AG08395 (cell line): ENCODE measurements around the gene MYO1H.
"Not testable (repeated sequence)": the region's sequence is repeated elsewhere in the genome, so short reads cannot be mapped to it uniquely, and the experiment has no call there.

Experiments used
- DNase-seq: peaks from one replicate; pipeline ENCODE4 v3.0.0; 2012; ENCODE audit warnings: mixed read lengths, low spot score

MYO1H gene, protein sequence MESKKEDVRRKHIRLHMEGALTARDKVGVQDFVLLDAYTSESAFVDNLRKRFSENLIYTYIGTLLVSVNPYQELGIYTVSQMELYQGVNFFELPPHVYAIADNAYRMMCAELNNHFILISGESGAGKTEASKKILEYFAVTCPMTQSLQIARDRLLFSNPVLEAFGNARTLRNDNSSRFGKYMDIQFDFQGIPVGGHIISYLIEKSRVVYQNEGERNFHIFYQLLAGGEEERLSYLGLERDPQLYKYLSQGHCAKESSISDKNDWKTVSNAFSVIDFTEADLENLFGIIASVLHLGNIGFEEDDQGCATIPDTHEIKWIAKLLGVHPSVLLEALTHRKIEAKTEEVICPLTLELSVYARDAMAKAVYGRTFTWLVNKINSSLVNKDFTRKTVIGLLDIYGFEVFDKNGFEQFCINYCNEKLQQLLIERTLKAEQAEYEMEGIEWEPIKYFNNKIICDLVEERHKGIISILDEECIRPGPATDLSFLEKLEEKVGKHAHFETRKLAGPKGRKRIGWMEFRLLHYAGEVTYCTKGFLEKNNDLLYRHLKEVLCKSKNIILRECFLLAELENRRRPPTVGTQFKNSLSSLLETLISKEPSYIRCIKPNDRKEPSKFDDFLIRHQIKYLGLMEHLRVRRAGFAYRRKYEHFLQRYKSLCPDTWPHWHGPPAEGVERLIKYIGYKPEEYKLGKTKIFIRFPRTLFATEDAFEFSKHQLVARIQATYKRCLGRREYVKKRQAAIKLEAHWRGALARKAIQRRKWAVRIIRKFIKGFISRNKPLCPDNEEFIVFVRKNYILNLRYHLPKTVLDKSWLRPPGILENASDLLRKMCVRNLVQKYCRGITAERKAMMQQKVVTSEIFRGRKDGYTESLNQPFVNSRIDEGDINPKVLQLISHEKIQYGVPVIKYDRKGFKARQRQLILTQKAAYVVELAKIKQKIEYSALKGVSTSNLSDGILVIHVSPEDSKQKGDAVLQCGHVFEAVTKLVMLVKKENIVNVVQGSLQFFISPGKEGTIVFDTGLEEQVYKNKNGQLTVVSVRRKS

DNA sequence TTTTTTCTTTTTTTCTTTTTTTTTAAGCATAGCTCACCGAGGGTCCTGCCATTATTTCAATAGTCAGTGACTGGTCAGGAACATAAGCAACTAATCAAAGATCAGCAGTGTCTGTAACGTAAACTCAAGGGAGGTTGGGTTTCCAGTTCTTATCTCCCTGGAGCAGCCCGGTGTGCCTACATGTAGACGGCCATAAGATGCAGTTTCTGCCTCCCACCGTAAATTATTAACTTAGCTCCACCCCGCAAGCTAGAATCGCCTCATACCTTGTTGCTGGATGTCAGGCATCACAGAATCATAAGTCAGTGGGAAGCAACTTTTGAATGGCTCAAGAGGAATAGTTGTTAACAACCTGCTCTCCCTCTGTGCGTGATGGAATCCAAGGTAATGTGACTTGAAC lies at the start of gene MYO1H:
TSS of gene MYO1H (plus strand) at position 312 of the 400 bp plus-strand sequence. CDS start at position 373, 61 bp downstream.
- DNase-seq, result no peak

DNA sequence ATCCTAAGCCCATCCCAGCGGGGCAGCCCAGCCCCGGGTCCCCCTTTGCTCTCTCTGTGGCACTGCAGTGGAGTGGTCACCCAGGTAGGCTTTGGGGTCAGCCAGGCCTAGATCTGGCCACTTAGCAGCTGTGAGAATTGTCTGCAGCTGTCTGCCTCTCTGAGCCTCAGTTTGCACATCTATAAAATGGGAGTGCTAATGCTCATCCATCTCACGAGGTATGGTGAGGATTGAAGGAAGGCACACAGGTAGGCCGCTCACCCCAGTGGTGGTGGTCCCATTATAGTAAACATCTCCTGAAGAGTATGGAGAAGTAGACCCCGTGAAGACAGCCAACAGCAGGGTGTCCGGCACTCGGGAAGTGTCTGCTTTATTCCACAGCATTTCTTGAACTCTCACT lies 47.9 kb upstream of the MYO1H start:
- DNase-seq, result no peak

DNA sequence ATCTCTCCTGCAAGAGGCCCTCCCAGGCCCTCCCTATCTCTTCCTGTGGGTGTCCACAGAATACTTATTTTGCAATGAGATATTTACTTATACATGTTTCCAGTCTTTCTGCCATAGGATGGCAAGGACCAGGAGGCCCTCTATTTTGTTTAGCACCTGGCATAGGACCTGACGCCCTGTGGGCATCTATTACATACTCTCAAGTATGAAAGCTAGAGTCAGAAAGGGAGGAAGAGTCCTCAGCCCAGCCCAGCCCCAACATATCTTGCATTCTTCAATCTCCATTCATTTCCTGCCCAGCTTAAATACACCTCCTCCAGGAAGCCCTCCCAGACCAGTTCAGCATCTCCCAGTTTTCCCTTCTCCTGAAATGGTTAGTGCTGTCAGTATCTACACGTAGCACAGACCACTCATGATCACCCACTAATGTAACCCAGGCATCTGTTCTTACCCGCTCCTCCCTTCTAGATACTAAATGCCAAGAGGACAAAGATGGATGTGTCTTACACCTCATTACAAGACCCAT lies 46.0 kb upstream of the MYO1H start:
- DNase-seq, result no peak

GRCh38 chr12:109302358-109302757 lies 45.3 kb upstream of the MYO1H start:
- no peak for DNase-seq

DNA sequence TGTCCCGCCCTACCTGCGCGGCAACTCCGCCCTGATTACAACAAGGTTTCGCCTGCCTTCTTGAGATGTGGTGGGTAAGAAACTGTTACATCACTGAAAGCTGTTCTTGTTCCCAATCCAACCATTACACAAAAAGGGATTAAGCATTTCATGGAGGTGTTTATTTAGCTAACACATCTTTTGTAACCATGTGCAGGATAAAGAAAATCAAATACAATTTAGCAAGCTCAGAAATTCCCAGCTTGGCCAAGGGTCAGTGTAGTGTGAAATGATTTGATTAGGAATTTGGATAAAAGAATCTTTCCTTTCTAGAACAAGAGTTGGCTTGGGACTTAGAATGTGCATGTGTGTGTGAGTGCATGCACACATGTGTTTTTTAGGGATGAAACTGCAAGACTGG lies 44.9 kb upstream of the MYO1H start:
- no peak for DNase-seq

DNA sequence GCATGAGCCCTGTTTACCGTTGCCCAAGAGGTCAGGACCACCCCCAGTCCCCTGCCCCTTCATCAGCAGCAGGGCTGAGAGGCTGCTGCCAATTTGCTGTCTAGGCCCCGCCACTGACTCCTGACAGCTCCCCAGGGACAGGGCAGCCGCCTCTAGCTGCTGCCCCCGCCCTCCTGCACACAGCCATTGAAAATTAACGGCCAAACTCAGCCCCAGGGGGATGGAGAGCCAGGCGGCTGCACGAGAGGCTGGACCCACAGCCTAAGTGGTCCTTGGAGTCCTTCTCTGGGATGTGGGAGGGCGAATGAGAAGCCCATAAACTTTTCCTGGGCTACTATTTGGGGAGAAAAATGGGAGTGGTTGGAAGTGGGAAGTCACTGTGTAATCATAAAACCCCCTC lies 43.2 kb upstream of the MYO1H start:
- no peak for DNase-seq

GRCh38 chr12:109305547-109305946 lies 42.2 kb upstream of the MYO1H start:
- no peak for DNase-seq

DNA sequence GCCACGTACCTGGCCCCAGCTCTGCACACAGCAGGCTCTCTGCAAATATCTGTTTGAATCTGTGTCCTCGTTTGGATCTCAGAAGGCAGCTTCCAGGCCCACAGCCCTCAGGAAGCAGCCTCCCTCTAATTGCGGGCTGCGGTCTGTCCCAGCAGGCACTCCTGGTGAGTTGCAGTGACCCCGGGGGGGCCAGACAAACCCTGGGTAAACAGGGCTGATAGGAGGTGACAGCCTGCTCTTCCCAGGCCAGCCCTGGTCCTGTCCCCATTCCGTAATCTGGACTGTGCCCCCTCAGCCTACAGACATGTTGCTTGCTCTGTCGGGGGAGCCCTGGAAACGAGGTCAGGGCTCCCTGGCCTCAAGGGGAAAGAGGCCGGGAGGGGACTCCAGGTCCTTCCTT lies 40.6 kb upstream of the MYO1H start:
- no peak for DNase-seq

- no peak for DNase-seq
These were observed 38.9 kb upstream of the MYO1H start, which contains the start of gene FOXN4 for GRCh38 chr12:109308534-109309380. Gene FOXN4 (minus strand): TSS chr12:109309284. CDS start chr12:109308321, 963 bp downstream.

DNA sequence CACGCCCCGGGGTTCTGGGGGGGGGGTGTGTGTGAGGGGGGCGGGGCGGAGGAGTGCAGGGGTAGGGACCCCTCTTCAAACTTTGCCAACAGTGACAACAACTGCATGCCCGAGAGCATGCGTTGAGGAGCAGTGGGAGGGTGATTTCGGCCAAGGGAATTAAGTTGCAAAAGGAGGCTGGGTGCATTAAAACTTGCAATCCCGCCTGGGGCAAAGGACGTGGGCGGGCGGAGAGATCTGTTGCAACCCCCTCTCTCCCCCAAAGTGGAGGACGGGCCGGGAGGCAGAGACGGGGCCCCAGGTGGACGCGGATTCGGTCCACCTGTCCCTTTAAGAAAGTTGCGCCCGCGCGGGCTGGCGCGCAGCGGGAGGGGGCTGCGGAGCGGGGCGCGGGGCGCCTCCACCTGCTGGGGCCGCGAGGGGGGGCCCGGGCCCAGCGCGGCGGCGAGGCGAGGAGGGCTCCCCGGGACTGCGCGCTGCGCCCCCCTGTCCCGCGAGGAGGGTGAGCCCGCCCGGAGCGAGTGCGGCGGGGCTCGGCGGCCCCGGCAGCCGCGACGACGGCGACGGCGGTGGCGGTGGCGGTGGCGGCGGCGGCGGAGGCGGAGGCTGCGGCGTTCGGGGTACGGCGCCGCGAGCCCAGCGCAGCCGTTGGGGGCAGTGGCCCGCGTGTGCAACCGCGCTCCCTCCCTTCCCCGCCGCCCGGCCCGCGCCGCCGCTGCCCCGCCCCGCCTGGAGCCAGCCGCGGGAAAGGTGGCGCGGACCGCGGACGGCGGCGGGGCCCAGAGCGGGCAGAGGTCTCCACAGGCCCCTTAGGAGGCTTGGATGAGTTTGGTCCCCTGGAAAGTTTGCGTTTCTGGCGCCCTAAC lies 38.1 kb upstream of the MYO1H start:
- no peak for DNase-seq

DNA sequence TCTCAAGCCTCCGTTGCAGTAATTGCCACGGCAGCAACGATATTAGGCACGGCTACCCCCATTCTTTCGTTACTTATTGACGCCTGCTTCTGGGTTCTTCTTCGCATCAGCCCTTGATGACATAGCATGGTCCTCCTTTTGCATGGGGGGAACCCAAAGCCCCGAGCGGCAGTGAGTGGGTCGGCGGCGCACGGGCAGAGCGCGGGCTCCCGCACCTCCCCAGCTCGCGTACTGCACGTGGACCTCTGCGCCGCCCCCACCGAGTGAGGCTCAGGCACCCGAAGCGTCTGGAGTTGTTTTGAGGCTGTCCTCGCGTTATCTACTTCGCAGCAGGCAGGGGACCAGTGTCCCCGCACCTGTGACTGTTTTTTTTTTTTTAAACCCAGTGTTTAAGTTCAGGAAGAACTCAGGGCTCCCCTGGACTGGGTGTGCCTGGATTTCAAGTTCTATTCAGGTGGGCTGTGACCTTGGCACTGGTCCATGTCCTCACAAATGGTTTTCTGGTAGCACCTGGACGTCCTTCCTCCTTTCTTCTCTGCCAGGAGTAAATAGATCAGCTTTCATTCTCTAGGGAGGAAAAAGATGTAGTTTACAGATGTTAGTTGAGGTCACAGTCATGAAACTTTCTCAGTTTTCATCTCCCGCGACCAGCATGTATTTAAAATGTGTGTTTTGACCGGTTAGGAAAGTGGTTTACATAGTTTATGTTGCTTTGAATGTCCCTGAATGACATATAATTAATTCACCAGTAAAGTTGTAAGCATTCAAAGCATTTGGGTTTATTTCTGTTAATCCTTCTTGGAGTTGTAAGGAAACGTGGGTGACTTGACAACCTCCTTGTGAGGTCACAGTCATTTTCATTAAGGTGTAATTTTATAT lies 37.2 kb upstream of the MYO1H start:
- no peak for DNase-seq

- not testable (repeated sequence) for DNase-seq
These were observed 26.4 kb upstream of the MYO1H start for GRCh38 chr12:109321294-109321693.

DNA sequence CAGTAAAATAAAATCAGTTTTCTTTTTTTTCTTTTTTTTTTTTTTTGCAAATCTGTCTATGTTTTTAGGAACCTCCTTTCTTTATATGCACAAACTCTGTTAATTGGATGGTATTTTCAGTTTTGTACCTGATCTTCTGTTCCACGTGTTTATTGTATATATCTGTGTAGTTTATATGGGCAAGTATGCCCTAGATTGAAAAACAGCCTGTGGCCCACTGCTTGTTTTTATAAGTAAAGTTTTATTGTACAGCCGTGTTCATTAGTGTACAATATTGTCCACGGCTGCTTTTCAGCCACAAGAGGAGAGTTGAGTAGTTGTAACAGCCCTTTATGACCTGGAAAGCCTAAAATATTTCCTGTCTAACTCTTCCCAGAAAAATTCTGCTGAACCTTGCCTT lies 18.7 kb upstream of the MYO1H start:
- no peak for DNase-seq

- DNase-seq, result no peak
These were observed 18.0 kb upstream of the MYO1H start for GRCh38 chr12:109329686-109330085.

- no peak for DNase-seq
These were observed 17.1 kb upstream of the MYO1H start for GRCh38 chr12:109330282-109331230.

DNA sequence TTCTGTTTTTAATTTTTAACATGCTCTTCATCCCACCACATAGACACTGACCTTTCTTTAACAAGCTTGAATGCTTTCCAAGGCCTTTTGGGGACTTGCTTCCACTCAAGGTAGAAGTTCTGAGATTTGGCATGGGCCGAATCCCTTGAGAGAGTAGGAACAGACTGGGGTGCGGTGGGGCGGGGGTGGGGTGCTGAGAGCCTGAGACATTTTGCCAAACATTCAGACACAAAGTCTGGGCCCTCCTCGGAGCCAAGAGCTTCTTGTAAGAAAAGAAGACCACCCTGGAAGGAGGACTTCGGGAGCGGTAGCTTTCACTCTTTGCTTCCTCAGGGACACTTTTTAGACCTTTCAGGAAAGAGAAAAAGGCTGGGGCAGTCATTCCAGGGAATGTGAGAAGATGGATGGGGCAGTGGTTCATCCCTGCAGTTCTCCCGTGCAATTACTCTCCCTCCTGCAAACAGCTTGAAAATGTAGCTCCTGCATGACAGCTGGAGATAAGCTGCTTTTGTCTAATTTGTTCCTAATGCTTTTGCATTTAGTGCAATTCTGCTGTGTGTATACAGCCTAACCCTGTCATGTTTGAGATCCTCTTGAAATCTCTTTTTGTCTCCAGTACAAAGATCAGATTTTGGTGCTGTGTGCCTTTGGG lies 16.3 kb upstream of the MYO1H start:
- no peak for DNase-seq

DNA sequence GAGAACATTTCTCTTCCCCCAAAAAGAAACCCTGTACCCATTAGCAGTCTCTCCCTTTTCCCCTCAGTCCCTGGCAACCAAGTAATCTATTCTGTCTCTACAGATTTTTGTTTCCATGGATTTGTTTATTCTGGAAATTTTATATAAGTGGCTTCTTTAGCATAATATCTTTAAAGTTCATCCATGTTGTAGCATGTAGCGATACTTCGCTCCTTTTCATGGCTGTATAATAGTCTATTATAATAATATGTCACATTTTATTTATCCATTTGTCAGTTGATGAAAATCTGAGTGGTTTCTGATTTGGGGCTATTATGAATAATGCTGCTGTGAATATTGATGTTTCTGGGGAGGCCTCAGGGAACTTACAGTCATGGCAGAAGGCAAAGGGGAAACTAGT lies 12.8 kb upstream of the MYO1H start:
- no peak for DNase-seq

DNA sequence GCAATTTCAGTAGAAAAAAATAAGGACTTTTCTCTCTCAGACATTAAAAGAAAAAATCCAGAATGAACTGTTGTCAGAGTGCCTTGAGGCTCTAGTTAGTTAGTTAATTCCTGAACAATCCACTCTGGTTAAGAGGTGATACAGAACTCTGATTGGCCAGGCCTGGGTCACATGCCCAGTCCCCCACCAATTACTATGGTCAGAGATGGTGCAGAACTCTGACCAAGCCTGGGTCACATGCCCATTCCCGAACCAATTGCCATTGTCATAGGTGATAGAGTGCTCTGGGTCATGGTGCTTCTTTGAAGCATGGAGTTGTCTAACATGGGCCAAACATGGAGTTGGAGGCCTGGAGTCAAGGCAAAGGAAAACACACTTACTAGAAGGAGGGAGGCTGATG lies 11.1 kb upstream of the MYO1H start:
- no peak for DNase-seq
